Fibroblast of skin of back (primary cell): ENCODE results near the gene FPGS.
"Not testable (repeated sequence)": the region's sequence is repeated elsewhere in the genome, so short reads cannot be mapped to it uniquely, and the experiment has no call there.

ENCODE experiments used
- DNase-seq: peaks from one replicate; pipeline ENCODE4 v3.0.0-alpha.2; 2013

Gene FPGS

DNA sequence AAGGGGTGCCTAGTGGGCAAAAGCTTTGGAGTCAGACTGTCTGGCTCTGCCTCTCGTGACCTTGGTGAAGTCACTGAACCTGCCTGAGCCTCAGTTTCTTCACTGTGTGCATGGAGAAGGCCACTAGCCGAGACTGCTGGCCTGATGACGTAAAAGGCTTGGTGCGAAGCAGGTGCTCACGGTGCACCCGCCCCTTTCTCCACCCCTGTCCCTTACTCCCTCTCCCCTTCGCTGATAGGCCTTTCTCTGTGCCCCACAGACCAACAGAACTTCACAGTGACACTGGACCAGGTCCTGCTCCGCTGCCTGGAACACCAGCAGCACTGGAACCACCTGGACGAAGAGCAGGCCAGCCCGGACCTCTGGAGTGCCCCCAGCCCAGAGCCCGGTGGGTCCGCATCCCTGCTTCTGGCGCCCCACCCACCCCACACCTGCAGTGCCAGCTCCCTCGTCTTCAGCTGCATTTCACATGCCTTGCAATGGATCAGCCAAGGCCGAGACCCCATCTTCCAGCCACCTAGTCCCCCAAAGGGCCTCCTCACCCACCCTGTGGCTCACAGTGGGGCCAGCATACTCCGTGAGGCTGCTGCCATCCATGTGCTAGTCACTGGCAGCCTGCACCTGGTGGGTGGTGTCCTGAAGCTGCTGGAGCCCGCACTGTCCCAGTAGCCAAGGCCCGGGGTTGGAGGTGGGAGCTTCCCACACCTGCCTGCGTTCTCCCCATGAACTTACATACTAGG lies 10.4 kb downstream of the FPGS start:
- no peak for DNase-seq

DNA sequence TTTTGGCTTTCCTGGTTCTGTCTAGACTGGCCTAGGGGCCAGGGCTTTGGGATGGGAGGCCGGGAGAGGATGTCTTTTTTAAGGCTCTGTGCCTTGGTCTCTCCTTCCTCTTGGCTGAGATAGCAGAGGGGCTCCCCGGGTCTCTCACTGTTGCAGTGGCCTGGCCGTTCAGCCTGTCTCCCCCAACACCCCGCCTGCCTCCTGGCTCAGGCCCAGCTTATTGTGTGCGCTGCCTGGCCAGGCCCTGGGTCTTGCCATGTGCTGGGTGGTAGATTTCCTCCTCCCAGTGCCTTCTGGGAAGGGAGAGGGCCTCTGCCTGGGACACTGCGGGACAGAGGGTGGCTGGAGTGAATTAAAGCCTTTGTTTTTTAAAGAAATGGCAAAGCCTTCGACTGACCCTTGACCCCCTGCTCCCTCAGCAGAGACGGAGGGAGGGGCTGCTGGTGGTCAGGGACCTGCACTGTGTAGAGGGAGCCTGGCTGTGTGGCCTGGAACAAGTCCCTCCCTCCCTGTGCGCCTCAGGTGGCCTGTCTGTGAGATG lies 11.1 kb downstream of the FPGS start:
- DNase-seq = no peak

DNA sequence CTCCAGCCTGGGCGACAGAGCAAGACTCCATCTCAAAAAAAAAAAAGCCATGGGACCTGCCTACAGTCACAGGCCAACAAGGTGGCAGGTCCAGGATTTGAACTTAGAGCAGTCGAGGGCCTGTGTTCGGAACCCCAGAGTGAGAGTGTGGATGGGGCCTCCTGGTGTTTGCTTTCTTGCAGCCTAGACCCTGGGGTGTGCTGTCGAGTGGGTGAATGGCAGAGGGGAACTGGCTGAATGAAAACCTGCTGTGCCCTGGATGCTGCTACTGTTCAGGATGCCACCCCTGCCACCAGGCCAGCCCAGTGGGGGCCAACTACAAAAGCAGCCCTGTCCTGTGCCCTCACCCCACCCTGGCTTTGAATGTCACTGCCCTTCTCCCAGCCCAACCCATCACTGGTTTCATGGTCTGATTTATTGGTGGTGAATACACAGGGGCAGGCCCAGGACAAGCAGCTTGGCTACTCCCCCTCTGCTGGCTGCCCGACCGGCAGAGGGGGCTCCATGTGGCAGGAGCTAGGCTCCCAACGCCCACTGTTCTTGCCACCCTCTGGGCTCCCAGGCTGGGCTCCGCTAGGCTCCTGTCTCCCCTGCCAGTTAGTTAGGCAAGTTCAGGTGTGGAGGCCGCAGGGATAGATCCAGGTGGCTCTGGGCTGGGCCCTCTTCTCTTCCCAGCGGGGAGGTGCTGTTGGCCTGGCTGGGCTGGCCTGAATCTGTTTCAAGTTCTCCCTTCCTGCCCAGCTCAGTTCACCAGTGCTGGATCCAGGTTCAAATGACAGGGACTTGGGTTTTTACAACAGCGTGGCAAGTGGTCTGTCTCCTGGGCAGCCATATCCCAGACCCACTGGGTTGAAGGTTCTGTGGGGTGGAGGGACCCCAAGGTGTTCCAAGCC lies 12.2 kb downstream of the FPGS start:
- DNase-seq = no peak

DNA sequence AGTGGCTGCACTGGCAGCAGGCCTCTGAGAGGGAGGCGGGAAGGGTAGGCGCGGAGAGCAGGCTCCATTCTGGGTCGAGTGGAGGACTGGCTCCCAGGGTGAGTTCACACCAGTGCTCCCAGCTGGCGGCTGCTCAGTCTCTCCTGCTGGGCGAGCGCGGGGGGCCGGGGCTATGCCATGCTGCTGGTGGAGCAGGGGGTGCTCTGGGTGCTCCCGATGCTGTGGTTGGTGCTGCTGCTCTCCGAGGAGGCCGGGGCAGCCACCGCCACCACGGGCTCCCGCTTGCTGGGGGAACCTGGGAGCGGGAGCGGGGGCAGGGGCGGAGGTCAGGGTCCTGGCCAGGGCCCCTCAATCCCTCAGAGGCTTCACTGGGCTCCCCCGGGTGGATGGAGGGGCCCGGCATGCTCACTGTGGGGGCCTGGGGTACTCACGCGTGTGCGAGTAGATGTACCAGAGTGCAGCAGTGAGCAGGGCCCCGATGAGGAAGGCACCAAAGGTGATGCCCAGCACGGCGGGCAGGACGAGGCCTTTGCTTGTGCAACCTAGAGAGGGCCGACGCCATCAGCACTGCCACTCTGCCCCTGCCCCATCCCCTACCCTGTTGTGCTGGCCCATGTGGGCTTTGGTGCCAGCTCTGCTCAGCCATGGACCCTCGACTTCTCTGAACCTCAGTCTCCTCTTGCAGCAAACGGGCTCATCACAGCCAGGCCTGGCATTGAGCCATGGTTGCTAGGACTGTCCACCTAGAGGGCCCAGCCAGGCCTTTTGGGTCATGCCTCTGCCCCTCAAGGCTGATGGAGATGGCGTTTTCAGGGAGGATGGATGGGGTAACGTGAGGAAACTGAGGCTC lies 13.1 kb downstream of the FPGS start:
- DNase-seq = no peak

DNA sequence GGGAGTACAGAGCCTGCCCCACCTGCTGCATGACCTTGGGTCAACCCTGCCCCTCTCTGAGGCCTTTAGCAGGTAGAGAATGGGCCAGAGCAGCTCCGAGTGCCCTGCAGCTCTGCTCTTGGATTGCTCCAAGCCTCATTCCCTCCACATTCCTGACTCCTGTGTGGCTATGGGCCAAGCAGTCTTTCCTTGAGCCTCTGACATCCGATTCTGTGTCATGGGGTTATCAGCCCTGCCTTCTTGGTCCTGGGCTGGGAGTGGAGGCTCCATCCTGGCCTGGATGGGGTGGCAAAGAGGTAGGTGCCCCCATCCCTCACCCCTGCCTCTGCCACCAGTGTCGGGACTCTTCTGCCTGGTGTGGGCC lies 13.7 kb downstream of the FPGS start:
- no peak for DNase-seq

DNA sequence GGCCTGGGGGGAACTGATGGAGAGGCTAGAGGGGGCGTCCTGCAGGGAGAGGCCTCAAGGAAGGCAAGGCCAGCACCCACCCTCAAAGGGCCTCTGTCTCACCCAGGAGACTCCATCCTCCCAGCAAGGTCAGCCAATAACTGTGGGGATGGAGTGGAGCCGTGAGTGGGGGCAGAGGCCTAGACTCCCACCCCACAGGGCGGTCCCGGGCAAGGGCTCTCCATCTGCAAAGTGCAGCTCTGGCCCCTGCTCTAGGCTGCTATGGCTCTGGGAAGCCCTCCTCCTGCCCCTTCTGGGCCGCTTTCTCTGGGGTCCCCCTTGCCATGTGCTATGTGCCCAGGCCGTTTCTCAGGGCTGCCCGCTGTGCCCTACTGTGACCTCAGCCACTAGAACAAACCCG lies 14.0 kb downstream of the FPGS start:
- DNase-seq = no peak

DNA sequence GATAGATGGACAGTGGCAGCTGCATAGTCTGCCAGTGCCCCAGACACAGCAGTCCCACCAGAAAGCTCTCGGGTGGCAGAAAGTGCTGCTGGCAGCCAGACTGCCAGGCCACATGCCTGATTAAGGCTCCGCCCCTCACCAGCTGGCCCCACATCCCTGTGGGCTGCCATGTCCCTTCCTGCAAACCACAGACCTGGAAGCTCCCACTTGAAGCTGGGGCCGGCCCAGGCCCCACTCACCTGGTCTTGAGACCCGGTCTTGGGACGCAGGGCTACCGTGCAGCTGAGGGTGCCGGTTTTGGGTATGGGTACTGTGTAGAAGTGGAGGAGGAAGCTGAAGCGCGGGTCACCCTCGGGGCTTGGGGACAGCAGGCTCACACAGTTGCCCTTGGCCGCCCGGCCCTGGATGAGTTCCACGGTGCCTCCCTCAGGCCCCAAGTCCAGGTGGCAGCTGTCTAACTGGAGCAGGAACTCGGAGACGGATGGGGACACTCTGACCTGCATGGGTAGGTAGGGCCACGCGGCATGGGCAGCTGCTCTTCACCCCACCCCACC lies 15.3 kb downstream of the FPGS start:
- DNase-seq = no peak

DNA sequence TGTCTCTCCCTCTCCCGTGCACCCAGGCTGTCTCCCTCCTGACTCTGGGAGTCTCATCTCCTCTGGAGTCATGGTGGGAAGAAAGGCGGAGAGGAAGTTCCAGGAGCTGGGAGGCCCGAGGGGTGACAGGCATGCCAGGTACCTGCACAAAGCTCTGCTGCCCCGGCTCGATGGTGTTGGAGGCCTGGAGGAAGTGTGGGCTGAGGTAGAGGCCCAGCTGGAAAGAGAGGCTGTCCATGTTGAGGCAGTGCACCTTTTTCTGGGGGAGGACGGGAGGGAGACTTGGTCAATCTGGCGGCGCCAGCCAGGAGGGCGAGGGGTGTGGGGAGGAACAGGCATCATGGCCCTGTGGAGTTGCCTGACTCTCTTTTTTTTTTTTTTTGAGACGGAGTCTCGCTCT lies 15.9 kb downstream of the FPGS start:
- no peak for DNase-seq

DNA sequence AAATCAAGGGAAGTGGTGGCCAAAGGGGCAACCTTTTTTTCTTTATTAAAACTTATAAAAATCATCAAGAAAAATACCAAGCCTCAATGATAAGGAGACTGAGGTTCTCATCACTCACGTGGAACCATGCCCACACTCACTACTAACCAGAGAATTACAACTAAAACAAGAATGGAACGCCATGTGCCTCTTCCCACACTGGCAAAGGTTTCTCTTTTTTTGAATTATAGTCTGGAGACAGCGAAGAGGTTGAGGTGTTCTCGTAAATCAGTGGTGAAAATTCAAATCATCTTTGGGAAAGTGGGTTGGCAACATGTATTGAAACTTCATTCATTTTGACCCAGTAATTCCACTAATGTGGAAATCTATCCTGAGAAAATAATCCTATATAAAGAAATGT lies 19.4 kb downstream of the FPGS start:
- no peak for DNase-seq

DNA sequence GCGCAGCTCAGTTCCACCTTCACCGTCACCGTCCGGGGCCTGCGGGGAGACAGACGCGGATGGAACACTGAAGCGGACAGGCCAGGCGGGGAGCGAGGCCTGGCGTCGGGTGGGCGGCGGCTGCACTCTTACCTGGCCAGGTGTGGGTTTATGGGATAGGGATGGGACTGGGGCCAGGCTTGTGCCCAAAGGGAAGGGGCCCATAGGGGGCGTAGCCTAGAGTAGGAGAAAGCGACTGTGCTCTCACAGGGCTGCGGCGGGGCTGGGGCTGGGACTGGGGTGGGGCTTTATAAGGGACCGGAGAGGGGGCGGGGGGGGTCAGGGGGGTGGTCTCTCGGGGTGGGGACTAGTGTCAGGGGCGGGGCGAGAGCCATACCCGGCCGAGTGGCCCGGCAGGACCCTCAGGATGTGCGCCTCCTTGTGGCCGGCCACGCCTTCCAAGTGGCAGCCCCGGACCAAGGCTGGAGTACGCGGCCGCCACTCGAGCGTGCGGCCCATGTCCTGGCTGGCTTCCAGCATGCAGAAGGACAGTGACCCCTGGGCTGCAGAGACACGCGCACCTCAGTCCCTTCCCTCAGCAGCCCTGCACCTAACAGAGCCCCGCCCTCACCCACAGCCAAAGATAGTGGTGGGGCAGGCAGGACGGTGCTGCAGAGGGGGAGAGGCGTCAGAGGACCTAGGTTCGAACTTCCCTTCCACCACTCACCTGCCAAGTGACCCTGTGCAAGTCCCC lies 22.8 kb downstream of the FPGS start:
- no peak for DNase-seq

DNA sequence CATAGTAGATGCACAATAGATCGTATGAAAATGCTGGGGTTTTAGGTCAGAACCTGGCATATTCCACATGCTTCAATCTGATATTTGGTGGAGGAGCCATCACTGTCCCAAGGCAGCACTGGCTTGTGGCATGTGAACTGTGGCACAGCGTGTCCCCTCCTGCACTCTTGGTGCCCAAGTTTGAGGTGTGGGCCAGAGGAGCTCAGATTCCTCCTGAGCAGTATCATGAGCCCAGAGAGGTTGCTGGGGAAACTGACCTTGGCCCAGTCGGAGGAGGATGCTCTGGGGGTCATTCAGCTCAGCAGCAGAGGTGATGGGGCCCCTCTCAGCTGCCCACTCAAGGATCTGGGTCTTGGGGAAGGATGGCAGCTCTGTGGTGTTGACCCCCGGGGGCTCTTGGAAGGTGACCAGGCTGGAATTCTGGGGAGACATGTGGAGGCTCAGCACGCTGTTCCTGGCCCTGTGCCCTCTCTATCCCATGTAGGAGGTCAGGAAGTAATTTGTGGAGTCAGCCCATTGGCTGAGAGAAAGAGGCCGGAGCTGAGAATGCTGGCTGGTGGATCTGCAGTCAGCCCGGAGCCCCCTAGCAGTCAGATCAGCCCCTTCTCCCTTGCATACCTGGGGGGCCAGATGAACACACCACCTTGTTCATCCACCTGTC lies 23.7 kb downstream of the FPGS start:
- no peak for DNase-seq

DNA sequence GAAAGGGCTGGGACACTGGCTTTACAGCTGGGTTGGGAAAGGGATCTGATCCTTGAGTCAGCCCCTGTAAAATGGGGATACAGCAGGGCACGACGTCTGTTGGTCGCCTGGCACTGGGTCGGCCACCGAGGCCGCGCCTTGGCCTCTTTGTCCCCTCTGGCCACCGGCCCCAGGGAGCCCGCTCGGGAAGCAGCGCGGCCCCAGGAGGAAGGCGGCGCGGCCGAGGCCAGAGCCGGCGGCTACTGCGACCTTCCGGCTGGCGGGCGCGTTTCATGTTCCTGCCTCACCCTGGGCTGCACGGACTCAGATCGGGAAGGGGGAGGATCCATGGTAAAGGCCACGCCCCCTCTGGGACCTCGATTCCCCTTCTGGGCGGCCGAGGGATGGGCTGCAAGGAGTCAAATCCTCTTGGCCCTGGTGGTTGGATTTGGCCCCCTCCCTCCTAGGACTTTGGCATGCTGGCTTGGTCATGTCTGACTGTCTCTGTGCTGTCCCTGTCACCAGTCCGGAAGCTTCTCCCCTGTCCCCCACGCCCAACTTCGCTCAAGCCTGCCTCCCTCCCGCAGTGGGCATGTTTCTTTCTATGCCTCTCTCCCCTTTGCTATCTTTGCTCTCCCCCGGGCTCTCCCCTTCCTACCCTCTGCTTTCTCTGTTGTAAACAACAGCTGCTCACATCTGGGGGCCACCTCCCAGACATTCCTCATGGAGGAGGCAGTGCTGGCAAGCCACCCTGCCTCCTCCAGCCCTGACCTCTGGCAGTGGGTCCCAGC lies 25.8 kb downstream of the FPGS start:
- peak; percentile 71 for DNase-seq

DNA sequence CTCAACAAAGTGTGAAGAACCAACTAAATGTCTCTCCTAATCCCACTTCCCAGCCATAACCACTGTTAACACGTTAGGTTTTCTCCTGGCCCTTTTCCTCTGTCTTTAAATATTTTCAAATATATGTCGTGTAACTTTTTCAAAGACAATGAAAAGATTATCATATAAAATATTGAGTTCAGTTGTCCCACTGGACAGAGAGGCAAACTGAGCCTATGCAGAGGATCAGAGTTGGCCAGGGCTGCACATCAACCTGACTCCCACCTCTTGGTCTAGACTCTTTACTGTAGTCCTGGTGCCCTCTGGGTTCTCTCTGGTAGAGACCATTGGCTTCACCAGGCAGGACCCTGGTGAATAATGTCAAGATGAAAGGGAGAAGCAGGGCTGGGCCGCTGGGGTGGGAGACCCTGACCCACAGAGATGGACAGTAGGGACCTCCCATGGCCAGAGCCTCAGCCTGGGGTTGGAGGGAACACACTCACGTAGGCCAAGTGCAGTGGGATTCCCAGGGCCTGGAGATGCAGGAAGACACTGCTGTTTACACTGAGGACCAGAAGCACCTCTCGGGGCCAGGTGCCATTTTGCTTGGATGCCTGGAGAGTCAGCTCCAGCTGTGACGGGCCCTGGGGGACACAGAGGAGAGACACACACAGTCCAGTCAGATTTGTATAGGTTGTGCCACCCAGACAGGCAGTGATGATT lies 26.7 kb downstream of the FPGS start:
- DNase-seq = no peak

DNA sequence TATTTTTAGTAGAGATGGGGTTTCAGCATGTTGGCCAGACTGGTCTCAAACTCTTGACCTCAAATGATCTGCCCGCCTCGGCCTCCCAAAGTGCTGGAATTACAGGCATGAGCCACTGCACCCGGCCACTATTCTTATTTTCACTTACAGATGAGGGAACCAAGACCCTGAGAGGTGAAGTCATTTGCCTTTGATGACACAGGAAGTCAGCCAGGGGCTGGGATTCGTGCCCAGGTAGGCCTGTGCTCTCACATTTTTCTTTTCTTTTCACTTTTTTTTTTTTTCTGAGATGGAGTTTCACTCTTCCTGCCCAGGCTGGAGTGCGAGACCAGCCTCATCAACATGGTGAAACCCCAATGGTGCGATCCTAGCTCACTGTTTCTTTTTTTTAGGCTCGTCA lies 29.6 kb downstream of the FPGS start:
- DNase-seq = no peak

DNA sequence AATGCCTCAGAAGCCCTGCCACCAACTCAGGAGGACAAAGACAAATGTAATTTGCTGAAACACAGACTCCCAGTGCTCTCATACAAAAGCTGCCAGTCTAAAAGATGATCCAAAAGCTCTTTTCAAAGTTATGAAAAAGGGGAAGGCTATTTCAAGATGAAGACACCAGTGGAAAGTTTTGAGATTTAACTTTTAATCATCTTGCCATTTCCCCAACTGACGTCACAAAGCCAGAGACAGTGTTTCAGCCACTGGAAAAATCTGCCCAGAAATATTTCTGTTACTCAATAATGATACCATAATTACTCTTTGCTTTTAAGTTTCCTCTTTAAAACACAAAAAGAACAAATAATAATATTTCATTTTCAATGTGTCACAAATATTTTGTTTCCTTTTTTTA lies 30.9 kb downstream of the FPGS start:
- DNase-seq = no peak

DNA sequence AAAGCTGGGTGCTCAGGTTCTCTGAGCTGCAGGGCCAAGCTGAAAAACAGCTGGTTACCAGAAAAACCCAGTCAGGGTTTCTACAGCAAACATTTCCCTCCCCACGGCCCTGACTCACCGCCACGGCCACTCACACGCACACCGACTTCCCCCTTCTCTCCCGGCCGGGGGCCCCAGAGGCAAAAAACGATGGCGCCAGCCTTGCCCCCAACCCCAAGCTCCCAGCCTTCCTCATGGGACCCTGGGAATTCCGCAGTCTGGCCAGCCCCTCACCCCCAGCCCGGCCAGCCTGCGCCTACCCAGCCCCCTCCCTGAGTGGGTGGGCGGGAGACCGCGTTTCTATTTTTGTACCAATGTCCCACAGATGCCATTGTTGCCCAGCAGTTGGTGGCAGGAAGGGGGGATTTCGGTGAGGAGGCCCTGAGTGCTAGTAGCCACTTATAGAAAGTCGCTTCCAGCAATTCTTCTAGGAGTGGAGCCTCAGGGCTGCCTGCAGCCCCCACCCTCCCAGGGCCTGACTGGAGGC lies 33.4 kb downstream of the FPGS start:
- peak; percentile 72 for DNase-seq

DNA sequence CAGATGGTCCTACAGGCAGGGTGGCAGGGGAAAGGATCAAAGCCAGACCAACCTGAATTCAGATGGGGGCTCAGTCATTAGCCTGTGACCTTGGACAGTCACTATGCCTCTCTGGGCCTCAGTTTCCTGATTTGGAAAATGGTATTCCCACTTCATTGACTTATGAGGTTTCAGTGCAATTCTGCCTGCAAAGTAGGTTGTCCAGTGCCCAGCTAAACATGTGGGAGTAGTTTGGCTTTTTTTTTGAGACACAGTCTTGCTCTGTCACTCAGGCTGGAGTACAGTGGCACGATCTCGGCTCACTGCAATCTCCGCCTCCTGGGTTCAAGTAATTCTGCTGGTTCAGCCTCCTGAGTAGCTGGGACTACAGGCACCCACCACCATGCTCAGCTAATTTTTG lies 33.9 kb downstream of the FPGS start:
- DNase-seq = not testable (repeated sequence)

DNA sequence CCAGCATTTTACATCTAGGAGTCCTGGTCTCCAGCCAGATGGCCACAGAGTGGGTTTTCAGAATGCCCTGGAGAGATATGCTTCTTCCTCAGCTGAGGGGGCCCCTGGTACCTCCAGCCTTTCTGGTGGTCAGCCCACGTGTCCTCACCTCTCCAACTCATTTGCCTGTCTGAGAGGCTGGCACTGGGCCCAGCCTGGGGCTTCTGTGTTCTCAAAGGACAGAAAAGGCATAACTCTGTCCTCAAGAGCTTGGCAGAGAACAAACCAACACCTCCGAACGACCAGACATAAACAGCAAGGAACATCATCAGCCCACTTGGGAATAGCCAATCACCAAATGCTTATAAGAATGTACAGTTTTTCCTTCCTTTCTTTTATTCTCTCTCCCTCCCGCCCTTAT lies 34.7 kb downstream of the FPGS start:
- no peak for DNase-seq

DNA sequence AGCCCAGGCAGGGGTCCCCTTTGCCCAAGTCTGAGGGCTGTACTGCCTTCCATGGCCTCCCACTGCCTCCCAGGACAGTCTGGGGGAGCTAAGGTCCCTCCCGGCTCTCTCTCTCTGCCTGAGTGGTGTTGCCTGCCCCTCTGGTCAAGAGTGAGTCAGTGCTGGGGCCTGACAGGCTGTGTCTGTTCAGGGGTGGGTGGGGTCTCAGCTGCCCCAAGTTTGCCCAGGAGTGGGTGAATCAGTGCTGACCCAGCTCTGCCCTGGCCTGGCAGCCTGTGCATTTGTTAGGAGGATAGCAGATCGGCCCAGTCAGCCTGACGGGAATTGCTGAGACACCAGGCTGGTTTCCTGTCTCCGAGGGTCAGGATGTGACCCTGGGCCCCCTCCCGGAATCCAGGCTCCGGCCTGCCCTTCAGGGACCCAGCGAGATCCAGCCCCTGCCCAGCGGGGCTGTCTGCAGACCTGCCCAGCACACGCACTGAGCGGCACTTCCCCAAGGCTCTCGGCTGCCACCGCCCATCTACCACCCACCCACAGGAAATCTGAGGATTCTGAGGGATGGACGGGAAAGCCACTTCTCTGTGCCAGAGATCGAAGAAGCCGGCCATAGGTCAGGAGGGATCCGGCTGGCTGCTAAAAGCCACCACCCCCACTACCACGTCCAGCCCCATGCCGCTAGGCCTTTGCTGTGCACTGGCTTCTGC lies 35.8 kb downstream of the FPGS start:
- peak; percentile 85 for DNase-seq
